Measurements from ENCODE around the gene DHX57.

Gene DHX57

GRCh38 chr2:38875576-38876367 lies at the start of gene DHX57, which contains the start of gene MORN2:
Gene DHX57 (minus strand): TSS chr2:38875934. CDS start chr2:38868405, 7,529 bp downstream.
Gene MORN2 (plus strand): TSS chr2:38875976.
- peak; percentile 87 for DNase-seq
- peaks cover 22% of the 10 kb centered on the region for H3K36me3 Mint-ChIP-seq (ENCODE audit: low read depth)
- H3K27me3 Mint-ChIP-seq: no peaks in the 10 kb centered on the region
- H3K4me1 Mint-ChIP-seq (ENCODE audit: low read depth): peaks cover 23% of the 10 kb centered on the region
- peak within 1 kb of the TSS; percentile 93 for H3K27ac Mint-ChIP-seq
- H3K9me3 Mint-ChIP-seq: peaks cover 11% of the 10 kb centered on the region
- peak within 1 kb of the TSS; percentile 90 for H3K4me3 Mint-ChIP-seq

- DNase-seq: no peak
- Mint-ChIP-seq H3K27ac (no peak overlapping the region), H3K4me1 (ENCODE audit: low read depth) (no peaks in the 10 kb centered on the region), H3K36me3 (ENCODE audit: low read depth) (no peaks in the 10 kb centered on the region), H3K27me3 (no peaks in the 10 kb centered on the region), H3K4me3 (no peak overlapping the region), H3K9me3 (no peaks in the 10 kb centered on the region)
Measured at GRCh38 chr2:38922902-38923301, 47.2 kb upstream of the DHX57 start.

- no peaks in the 10 kb centered on the region for H3K27me3 Mint-ChIP-seq
Measured at GRCh38 chr2:38922389-38922788, 46.7 kb upstream of the DHX57 start.

GRCh38 chr2:38912619-38913018 lies 36.9 kb upstream of the DHX57 start:
- no peaks in the 10 kb centered on the region for H3K27me3 Mint-ChIP-seq
- H3K4me3 Mint-ChIP-seq: no peak overlapping the region
- H3K9me3 Mint-ChIP-seq: no peaks in the 10 kb centered on the region
- no peak for DNase-seq
- H3K27ac Mint-ChIP-seq: no peak overlapping the region
- peaks cover 14% of the 10 kb centered on the region for H3K4me1 Mint-ChIP-seq (ENCODE audit: low read depth)
- H3K36me3 Mint-ChIP-seq (ENCODE audit: low read depth): no peaks in the 10 kb centered on the region

More at GRCh38 chr2:38922389-38922788, 46.7 kb upstream of the DHX57 start:
- H3K4me3 Mint-ChIP-seq: no peak overlapping the region
- DNase-seq: no peak
- no peaks in the 10 kb centered on the region for H3K36me3 Mint-ChIP-seq (ENCODE audit: low read depth)
- no peak overlapping the region for H3K27ac Mint-ChIP-seq
- no peaks in the 10 kb centered on the region for H3K9me3 Mint-ChIP-seq
- H3K4me1 Mint-ChIP-seq (ENCODE audit: low read depth): no peaks in the 10 kb centered on the region

GRCh38 chr2:38911191-38911590 lies 35.5 kb upstream of the DHX57 start:
- peaks cover 17% of the 10 kb centered on the region for H3K4me1 Mint-ChIP-seq (ENCODE audit: low read depth)
- H3K36me3 Mint-ChIP-seq (ENCODE audit: low read depth): no peaks in the 10 kb centered on the region
- H3K27ac Mint-ChIP-seq: no peak overlapping the region

GRCh38 chr2:38909872-38910271 lies 34.1 kb upstream of the DHX57 start:
- Mint-ChIP-seq H3K9me3 (no peaks in the 10 kb centered on the region), H3K36me3 (ENCODE audit: low read depth) (no peaks in the 10 kb centered on the region), H3K4me3 (no peak overlapping the region), H3K4me1 (ENCODE audit: low read depth) (peaks cover 17% of the 10 kb centered on the region), H3K27ac (no peak overlapping the region), H3K27me3 (no peaks in the 10 kb centered on the region)
- no peak for DNase-seq

More at GRCh38 chr2:38911191-38911590, 35.5 kb upstream of the DHX57 start:
- no peaks in the 10 kb centered on the region for H3K27me3 Mint-ChIP-seq
- no peaks in the 10 kb centered on the region for H3K9me3 Mint-ChIP-seq
- no peak overlapping the region for H3K4me3 Mint-ChIP-seq
- DNase-seq: no peak

- Mint-ChIP-seq H3K4me3 (peak overlapping the region; percentile 21), H3K9me3 (no peaks in the 10 kb centered on the region), H3K27ac (peak overlapping the region; percentile 88), H3K27me3 (no peaks in the 10 kb centered on the region), H3K4me1 (ENCODE audit: low read depth) (peaks cover 17% of the 10 kb centered on the region), H3K36me3 (ENCODE audit: low read depth) (no peaks in the 10 kb centered on the region)
- no peak for DNase-seq
Measured at GRCh38 chr2:38907743-38908562, 32.2 kb upstream of the DHX57 start.

- Mint-ChIP-seq H3K27ac (peak overlapping the region; percentile 88), H3K27me3 (no peaks in the 10 kb centered on the region), H3K4me1 (ENCODE audit: low read depth) (peaks cover 17% of the 10 kb centered on the region), H3K4me3 (no peak overlapping the region), H3K36me3 (ENCODE audit: low read depth) (no peaks in the 10 kb centered on the region), H3K9me3 (no peaks in the 10 kb centered on the region)
- no peak for DNase-seq
Measured at GRCh38 chr2:38907242-38907641, 31.5 kb upstream of the DHX57 start.

- DNase-seq: no peak
- H3K4me1 Mint-ChIP-seq (ENCODE audit: low read depth): peaks cover 17% of the 10 kb centered on the region
- H3K9me3 Mint-ChIP-seq: no peaks in the 10 kb centered on the region
- H3K27me3 Mint-ChIP-seq: no peaks in the 10 kb centered on the region
- H3K4me3 Mint-ChIP-seq: no peak overlapping the region
- no peak overlapping the region for H3K27ac Mint-ChIP-seq
- no peaks in the 10 kb centered on the region for H3K36me3 Mint-ChIP-seq (ENCODE audit: low read depth)
Measured at GRCh38 chr2:38905251-38905650, 29.5 kb upstream of the DHX57 start.

GRCh38 chr2:38900726-38901125 lies 25.0 kb upstream of the DHX57 start:
- Mint-ChIP-seq H3K9me3 (no peaks in the 10 kb centered on the region), H3K27me3 (peaks cover 4% of the 10 kb centered on the region), H3K27ac (no peak overlapping the region), H3K36me3 (ENCODE audit: low read depth) (no peaks in the 10 kb centered on the region), H3K4me3 (no peak overlapping the region), H3K4me1 (ENCODE audit: low read depth) (no peaks in the 10 kb centered on the region)
- DNase-seq: no peak

- Mint-ChIP-seq H3K4me3 (no peak overlapping the region), H3K4me1 (ENCODE audit: low read depth) (no peaks in the 10 kb centered on the region), H3K27me3 (peaks cover 4% of the 10 kb centered on the region), H3K36me3 (ENCODE audit: low read depth) (no peaks in the 10 kb centered on the region), H3K27ac (no peak overlapping the region), H3K9me3 (no peaks in the 10 kb centered on the region)
- DNase-seq: no peak
Measured at GRCh38 chr2:38898256-38898655, 22.5 kb upstream of the DHX57 start.

GRCh38 chr2:38892819-38893218 lies 17.1 kb upstream of the DHX57 start:
- Mint-ChIP-seq H3K9me3 (no peaks in the 10 kb centered on the region), H3K36me3 (ENCODE audit: low read depth) (no peaks in the 10 kb centered on the region), H3K4me3 (no peak overlapping the region), H3K27me3 (peaks cover 2% of the 10 kb centered on the region), H3K4me1 (ENCODE audit: low read depth) (peaks cover 4% of the 10 kb centered on the region), H3K27ac (no peak overlapping the region)
- no peak for DNase-seq

- Mint-ChIP-seq H3K4me1 (ENCODE audit: low read depth) (peaks cover 4% of the 10 kb centered on the region), H3K36me3 (ENCODE audit: low read depth) (no peaks in the 10 kb centered on the region), H3K27me3 (no peaks in the 10 kb centered on the region), H3K27ac (no peak within 1 kb of the TSS), H3K4me3 (no peak within 1 kb of the TSS), H3K9me3 (no peaks in the 10 kb centered on the region)
- DNase-seq: no peak
Measured at GRCh38 chr2:38889575-38889974, 13.8 kb upstream of the DHX57 start, which contains the start of gene ARHGEF33. Gene ARHGEF33 (plus strand): TSS chr2:38889875. CDS start chr2:38919448, 29,573 bp downstream.

- Mint-ChIP-seq H3K27me3 (no peaks in the 10 kb centered on the region), H3K9me3 (no peaks in the 10 kb centered on the region), H3K4me3 (no peak overlapping the region), H3K27ac (no peak overlapping the region), H3K36me3 (ENCODE audit: low read depth) (no peaks in the 10 kb centered on the region), H3K4me1 (ENCODE audit: low read depth) (peaks cover 4% of the 10 kb centered on the region)
- no peak for DNase-seq
Measured at GRCh38 chr2:38889045-38889444, 13.3 kb upstream of the DHX57 start.

Data from activated T-cell treated with anti-CD3 and anti-CD28 coated beads, Interleukin-2, amount 50 U/mL, for 24 hours (primary cell).